AG09319 (cell line): ENCODE measurements around the gene EYS.

Source experiments
- DNase-seq: peaks from one replicate; pipeline ENCODE4 v3.0.0-alpha.2; 2010; ENCODE audit warnings: low read depth; ENCODE audit errors: extremely low read depth
- CTCF ChIP-seq: IDR thresholded peaks from 2 replicates; pipeline ENCODE4 v1.5.1; 2011; ENCODE audit warnings: low read depth, mild to moderate bottlenecking, inconsistent platforms, low read length, moderate library complexity

Gene EYS

GRCh38 chr6:64000818-64001491, 1706.1 kb downstream of the EYS start:
- TF ChIP-seq CTCF, result no peak
- no peak for DNase-seq

- TF ChIP-seq CTCF, result no peak
- no peak for DNase-seq
These were observed 1707.4 kb downstream of the EYS start for GRCh38 chr6:63999613-64000012.

- DNase-seq, result no peak
- TF ChIP-seq CTCF, result no peak
These were observed 1708.0 kb downstream of the EYS start for GRCh38 chr6:63998991-63999390.

GRCh38 chr6:63997734-63998133, 1709.3 kb downstream of the EYS start:
- no peak for DNase-seq
- TF ChIP-seq CTCF, result no peak

- no peak for TF ChIP-seq CTCF
- no peak for DNase-seq
These were observed 1709.8 kb downstream of the EYS start for GRCh38 chr6:63997221-63997620.

GRCh38 chr6:63985223-63985622, 1721.8 kb downstream of the EYS start:
- DNase-seq, result no peak
- no peak for TF ChIP-seq CTCF

GRCh38 chr6:63975699-63976098, 1731.3 kb downstream of the EYS start:
- no peak for TF ChIP-seq CTCF
- DNase-seq, result no peak
